Stomach (tissue), 4 donors: ENCODE data around the gene EPHX1.
"Not testable (repeated sequence)": the region's sequence is repeated elsewhere in the genome, so short reads cannot be mapped to it uniquely, and the experiment has no call there.

Experiments
- CTCF ChIP-seq, 7 experiments: fragments of 450-650 bp in 4 of 7; fragments of 200-600 bp in 3 of 7; sonication (generic) in 3 of 7; IDR thresholded peaks; one replicate each; pipeline ENCODE4 v1.5.1; 2016 to 2019; ENCODE audit warnings: antibody characterized with exemption in 7 of 7, control low read depth in 2 of 7, mild to moderate bottlenecking in 1 of 7
- EP300 ChIP-seq: sonication (generic); formaldehyde crosslinking; IDR thresholded peaks from one replicate; pipeline ENCODE4 v1.6.1; 2017; ENCODE audit warnings: antibody characterized with exemption
- POLR2A ChIP-seq, 4 donors: fragments of 450-650 bp; IDR thresholded peaks; one replicate each; pipeline ENCODE4 v1.6.1; 2016; ENCODE audit warnings: antibody characterized with exemption in 4 of 4, control low read depth in 2 of 4, mild to moderate bottlenecking in 1 of 4, moderate library complexity in 1 of 4
- POLR2AphosphoS5 ChIP-seq, 3 donors: sonication (generic); formaldehyde crosslinking; IDR thresholded peaks; one replicate each; pipeline ENCODE4 v1.6.1; 2016; ENCODE audit warnings: antibody characterized with exemption in 3 of 3

DNA sequence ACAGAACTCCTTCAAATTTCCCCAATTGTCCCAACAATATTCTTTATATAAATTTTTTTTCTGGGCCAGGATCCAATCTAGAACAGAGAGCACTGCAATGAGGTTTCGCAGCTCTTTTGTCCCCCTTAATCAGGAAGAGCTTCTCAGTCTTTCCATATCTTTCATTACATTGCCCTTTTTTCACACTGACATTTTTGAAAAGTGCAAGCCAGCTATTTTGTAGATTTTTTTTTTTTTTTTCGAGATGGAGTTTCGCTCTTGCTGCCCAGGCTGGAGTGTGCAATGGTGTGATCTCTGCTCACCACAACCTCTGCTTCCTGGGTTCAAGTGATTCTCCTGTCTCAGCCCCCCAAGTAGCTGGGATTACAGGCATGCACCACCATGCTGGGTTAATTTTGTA lies 3.2 kb upstream of the EPHX1 start:
- not testable (repeated sequence) for TF ChIP-seq CTCF (IDR thresholded peaks at IDR 0.05); POLR2A (IDR thresholded peaks at IDR 0.05); POLR2AphosphoS5 (IDR thresholded peaks at IDR 0.05); EP300
